OCI-LY7 (cell line): ENCODE data around the gene AXDND1.

Experiments
- CTCF ChIP-seq: fragments of 200-600 bp; sonication (generic); conservative IDR thresholded peaks from 2 replicates; pipeline ENCODE4 v1.5.1; 2014; ENCODE audit warnings: mild to moderate bottlenecking, antibody characterized with exemption, low read length, moderate library complexity, mixed read lengths
- EZH2phosphoT487 ChIP-seq: fragments of 200-600 bp; sonication (generic); IDR thresholded peaks from 2 replicates; pipeline ENCODE4 v1.6.1; 2018; ENCODE audit warnings: low read depth, borderline replicate concordance, mild to moderate bottlenecking, mixed run types, antibody characterized with exemption, low read length, moderate library complexity, mixed read lengths

DNA sequence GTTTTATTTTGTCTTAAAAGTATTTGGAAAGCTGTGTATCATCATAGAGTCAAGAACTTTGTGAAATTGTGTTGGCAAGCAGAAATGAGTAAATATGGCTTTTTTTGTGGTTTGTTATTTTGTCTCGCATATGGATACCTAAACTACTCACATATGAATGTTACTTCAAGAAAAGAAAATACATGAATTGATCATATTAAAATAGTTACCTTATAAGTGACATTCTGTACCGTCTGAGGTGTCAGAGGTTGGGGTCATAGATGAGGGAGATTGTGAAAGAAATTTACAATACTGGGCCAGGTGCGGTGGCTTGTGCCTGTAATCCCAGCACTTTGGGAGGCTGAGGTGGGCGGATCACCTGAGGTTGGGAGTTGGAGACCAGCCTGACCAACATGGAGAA lies 31.3 kb upstream of the AXDND1 start:
- TF ChIP-seq CTCF (no peak), EZH2phosphoT487 (no peak)
